Central memory CD8-positive, alpha-beta T cell (primary cell): ENCODE measurements around the gene GPSM1.

Source experiments
- ATAC-seq: fragments of 150-1000 bp; cut with Tn5 transposase; replicated peaks from 2 replicates; pipeline ENCODE4 v1.10.0; 2022; ENCODE audit warnings: mild to moderate bottlenecking, moderate FRiP score, moderate number of reproducible peaks; ENCODE audit not compliant: poor library complexity, severe bottlenecking; ENCODE audit errors: extremely low read depth
- DNase-seq, 2 donors: peaks; one replicate each; pipeline ENCODE4 v3.0.0; 2021; ENCODE audit warnings: low spot score in 2 of 2
- H3K27ac Mint-ChIP-seq: one replicate; pipeline ENCODE4 v1.8.0; 2022; ENCODE audit warnings: low read depth, mild to moderate bottlenecking, moderate library complexity, mixed read lengths
- H3K27me3 Mint-ChIP-seq: one replicate; pipeline ENCODE4 v1.8.0; 2022; ENCODE audit warnings: mixed read lengths
- H3K36me3 Mint-ChIP-seq: one replicate; pipeline ENCODE4 v1.8.0; 2022; ENCODE audit warnings: mild to moderate bottlenecking, moderate library complexity, mixed read lengths; ENCODE audit not compliant: insufficient read depth
- H3K4me1 Mint-ChIP-seq: one replicate; pipeline ENCODE4 v1.8.0; 2022; ENCODE audit warnings: mixed read lengths
- H3K4me3 Mint-ChIP-seq: one replicate; pipeline ENCODE4 v1.8.0; 2022; ENCODE audit warnings: mild to moderate bottlenecking, moderate library complexity, mixed read lengths
- H3K9me3 Mint-ChIP-seq: one replicate; pipeline ENCODE4 v1.8.0; 2022; ENCODE audit warnings: mixed read lengths

The GPSM1 gene

DNA sequence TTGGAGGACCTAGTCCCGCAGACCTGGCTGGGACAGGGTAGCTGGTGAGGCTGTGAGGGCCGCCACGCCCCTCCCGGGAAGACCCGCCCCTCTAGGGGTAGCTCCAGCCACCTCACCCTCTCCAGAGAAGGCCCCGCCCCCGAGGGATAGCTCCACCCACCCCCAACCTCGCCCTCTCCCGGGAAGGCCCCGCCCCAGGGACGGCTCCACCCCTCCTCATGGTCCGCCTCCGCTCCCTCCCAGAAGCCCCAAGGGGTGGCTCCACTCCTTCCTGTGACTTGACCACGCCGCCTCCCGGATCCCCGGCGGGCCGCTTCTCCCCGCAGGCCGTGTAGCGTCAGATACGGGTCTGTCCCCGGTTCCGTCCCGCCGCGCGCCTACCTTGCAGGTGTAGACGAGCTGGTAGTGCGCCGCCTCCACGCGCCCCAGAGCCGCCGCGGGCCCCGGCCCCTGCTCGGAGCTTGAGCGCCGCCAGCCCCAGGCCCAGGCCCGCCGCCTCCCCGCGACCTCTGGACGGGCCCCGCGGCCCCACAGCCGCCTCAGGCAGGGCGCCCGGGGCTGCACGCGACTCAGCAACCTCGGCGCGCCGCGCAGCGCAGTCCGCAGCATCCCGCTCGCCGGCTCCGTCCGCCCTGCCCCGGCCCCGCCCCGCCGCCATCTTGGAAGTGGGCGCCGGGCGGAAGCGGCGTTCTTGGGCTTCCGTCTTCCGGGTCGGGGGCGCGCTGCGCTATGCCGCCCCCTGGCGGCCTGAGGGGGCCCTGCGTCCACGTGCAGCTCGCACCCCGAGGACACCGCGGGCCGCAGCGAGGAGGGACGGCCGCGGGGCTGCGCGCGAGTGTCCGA, 36.0 kb downstream of the GPSM1 start, which contains the start of gene DNLZ:
Gene DNLZ (minus strand): TSS at position 639 of the 843 bp plus-strand sequence. CDS start 30 bp downstream, at position 609.
- H3K27ac Mint-ChIP-seq = no peak within 1 kb of the TSS
- no peaks in the 10 kb centered on the region for H3K27me3 Mint-ChIP-seq
- peaks cover 5% of the 10 kb centered on the region for H3K4me1 Mint-ChIP-seq
- H3K36me3 Mint-ChIP-seq = peaks cover 8% of the 10 kb centered on the region
- peak within 1 kb of the TSS; percentile 74 for H3K4me3 Mint-ChIP-seq
- H3K9me3 Mint-ChIP-seq = no peaks in the 10 kb centered on the region
- DNase-seq (peak; percentile 75 to 82), ATAC-seq (peak; percentile 87)

DNA sequence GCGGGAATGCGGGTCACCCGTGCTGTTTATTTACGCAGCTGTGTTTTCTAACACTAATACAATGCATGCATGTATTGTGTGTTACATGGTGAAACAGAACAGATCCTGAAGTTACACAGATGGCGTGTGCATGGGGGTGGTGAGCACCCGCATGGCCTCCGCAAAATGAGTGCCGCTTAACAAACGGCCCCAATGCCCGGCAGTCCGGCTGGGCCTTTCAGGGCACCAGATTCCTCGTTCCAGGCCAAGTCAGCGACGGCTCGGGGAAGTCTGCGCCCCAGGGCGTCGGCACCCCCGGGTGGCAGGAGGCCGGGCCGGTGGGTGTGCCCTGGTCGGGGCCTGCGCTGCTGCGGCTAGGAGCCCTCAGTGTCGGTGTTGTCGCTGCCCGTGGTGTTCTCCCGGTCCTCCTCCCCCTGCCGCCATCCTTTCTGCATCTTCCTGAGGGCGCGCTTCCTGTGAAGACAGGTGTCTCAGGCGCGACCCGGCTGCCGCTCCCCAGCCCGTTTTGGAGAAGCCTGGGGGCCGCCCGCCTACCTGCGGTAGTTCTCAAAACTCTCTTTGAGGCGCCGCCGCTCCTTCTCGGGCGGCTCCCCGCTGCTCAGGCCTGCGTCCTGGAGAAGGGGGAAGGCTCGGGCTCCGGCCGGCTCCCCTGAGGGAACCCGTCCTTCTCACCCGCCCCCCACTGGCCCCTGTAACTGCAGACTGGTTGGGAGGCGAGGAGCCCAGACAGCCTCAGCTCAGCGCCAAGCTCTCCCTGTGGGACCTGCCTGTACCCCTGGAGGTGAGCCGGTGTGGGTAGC, 36.8 kb downstream of the GPSM1 start:
- Mint-ChIP-seq H3K27me3 (no peaks in the 10 kb centered on the region), H3K4me3 (peak overlapping the region; percentile 74), H3K9me3 (no peaks in the 10 kb centered on the region), H3K27ac (no peak overlapping the region), H3K36me3 (peaks cover 8% of the 10 kb centered on the region), H3K4me1 (peaks cover 5% of the 10 kb centered on the region)
- ATAC-seq = peak; percentile 4
- DNase-seq = no peak

DNA sequence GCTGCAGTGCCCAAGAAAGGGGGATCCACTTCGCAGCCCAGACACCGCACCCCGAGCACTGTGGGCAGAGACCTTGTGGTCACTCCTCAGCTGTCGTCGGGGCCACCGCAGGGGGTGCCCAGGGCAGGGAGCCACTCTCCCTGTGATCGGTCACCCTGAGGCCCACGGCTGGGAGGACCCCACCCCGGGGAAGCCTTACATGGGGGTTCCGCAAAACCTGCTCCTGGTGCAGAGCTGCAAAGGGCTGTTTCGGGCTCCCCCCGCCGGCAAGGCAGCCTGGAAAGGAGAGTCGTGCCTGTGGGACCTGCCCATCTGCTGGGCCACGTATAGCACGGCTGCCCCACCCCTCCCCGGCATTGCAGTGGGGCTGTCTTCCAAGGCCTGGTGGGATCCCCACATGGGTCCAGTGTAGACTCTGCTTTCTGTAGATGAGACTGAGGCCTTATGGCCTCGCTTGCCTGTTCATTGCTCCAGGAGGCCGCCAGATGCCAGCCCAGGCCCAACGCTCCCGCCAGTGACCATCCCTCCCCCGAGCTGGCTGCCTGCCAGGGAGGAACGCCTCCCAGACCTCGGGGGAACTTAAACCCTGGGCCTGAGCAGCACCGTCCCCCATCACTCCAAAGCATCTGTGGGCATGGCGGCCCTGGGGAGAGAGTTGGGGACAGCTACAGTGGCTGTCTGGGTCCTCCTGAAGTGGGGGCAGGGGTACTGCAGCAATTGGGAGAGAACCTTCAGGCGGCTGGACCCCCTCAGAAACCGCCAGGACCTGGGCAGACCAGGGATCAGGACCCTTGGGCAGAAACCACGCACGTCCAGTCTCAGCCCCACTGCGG, 37.8 kb downstream of the GPSM1 start:
- DNase-seq = no peak
- Mint-ChIP-seq H3K27me3 (no peaks in the 10 kb centered on the region), H3K36me3 (peaks cover 8% of the 10 kb centered on the region), H3K27ac (no peak overlapping the region), H3K4me1 (peaks cover 5% of the 10 kb centered on the region), H3K4me3 (no peak overlapping the region), H3K9me3 (no peaks in the 10 kb centered on the region)
- ATAC-seq = no peak

DNA sequence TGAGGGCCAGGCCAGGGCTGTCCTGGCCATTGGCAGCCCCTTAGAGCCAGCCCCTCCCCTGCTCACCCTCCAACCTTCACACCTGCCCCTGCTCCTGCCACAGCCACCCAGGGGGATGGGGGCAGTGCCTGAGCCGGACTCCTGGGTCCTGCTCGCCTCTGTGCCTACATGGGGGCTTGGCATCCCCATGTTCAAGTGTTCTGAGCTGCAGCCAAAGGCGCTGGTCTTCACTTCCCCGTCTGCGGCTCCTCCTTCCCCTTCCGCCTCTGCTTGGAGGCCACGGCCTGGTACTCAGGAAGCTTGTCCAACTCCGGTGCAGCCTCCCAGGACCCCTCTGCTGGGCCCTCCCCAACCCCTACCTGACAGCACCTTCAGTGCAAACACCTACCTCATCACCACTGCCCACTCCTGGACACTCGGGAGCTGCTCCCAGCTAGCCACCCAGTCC, 38.5 kb downstream of the GPSM1 start:
- DNase-seq (no peak), ATAC-seq (no peak)
- no peaks in the 10 kb centered on the region for H3K9me3 Mint-ChIP-seq
- H3K36me3 Mint-ChIP-seq = peaks cover 7% of the 10 kb centered on the region
- H3K27ac Mint-ChIP-seq = no peak overlapping the region
- H3K4me1 Mint-ChIP-seq = peaks cover 5% of the 10 kb centered on the region
- no peak overlapping the region for H3K4me3 Mint-ChIP-seq
- H3K27me3 Mint-ChIP-seq = no peaks in the 10 kb centered on the region

DNA sequence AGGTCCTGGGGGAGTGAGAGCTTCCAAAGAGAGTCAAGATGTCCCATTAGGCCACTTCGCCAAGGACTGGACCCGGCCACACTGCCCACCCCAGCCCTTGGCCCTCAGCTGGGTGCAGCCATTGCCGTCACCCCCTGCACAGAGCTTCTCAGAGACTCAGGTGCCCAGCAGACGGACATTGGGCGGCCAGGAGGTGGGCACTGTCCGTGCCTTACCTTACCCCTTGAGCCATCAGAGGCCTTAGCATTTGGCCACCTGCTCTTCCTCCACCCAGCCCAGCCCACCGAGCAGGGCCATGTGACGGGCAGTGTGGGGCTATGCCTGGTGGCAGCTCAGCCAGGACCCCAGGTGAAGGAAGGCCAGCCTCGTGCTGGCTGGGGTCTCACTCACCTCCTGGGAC, 39.5 kb downstream of the GPSM1 start:
- ATAC-seq (no peak), DNase-seq (no peak)
- no peak overlapping the region for H3K4me3 Mint-ChIP-seq
- peaks cover 5% of the 10 kb centered on the region for H3K4me1 Mint-ChIP-seq
- peaks cover 6% of the 10 kb centered on the region for H3K36me3 Mint-ChIP-seq
- H3K27me3 Mint-ChIP-seq = no peaks in the 10 kb centered on the region
- H3K9me3 Mint-ChIP-seq = no peaks in the 10 kb centered on the region
- no peak overlapping the region for H3K27ac Mint-ChIP-seq

DNA sequence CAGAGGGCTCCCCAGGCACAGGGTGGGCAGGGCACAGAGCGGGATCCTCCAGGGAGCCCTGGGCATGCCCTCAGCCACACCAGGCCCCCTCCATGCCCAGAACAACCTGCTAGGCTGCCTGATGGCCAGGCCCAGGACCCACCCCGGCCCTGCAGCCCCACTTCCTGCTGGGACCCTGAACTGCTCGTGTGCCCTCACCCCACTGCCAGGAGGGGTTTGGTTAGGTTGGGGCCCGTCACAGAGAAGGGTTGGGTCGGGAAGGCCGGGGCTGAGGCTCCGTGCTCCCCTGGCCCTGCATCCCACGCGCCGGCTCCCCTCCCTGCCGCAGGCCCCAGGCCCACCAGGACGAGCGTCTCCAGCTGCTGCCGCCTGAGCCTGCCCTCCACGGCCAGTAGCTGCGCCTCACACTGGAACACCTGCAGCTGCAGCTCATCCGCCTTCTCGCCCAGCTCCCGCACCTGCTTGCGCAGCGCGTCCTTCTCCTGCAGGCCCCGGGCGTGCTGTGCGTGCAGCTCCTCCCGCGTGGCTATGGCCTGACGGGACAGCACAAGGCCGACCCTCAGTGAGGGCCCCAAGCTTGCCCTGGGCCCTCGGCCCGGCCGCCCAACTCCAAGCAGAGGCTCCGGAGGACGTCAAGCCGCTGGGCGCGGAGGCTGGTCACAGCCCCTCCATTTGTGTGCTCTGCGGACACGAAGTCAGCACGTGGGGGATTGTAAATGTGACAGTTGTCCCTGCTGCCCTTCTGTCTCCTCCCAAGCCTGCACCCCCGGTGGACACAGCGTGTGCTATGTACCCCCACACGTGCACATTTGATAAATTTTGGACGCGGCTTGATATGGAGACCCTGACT, 40.2 kb downstream of the GPSM1 start:
- Mint-ChIP-seq H3K27ac (no peak overlapping the region), H3K4me3 (no peak overlapping the region), H3K4me1 (peaks cover 2% of the 10 kb centered on the region), H3K36me3 (peaks cover 5% of the 10 kb centered on the region), H3K9me3 (no peaks in the 10 kb centered on the region), H3K27me3 (no peaks in the 10 kb centered on the region)
- ATAC-seq = no peak
- DNase-seq = no peak

DNA sequence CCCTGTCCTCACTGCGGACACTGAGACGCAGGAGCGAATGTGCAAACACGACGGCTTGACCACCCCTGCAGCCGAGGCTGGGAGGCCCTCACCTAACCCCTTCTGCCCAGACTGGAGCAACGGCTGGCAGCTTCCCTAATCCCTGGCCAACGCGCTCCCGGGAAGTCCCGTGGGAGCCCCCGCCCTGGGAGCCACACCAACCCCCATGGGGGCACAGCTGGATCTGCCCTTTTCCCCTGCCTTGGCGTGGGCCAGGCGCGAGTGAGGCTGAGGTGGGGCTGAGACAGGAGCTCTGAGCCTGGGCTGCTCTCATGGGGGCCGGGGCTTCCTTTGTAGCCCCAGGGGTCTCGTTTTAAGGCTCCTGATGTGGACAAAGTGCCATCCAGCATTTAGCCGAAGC, 40.9 kb downstream of the GPSM1 start:
- ATAC-seq (no peak), DNase-seq (no peak)
- Mint-ChIP-seq H3K9me3 (no peaks in the 10 kb centered on the region), H3K4me3 (no peak overlapping the region), H3K27ac (no peak overlapping the region), H3K27me3 (no peaks in the 10 kb centered on the region), H3K4me1 (no peaks in the 10 kb centered on the region), H3K36me3 (peaks cover 2% of the 10 kb centered on the region)

DNA sequence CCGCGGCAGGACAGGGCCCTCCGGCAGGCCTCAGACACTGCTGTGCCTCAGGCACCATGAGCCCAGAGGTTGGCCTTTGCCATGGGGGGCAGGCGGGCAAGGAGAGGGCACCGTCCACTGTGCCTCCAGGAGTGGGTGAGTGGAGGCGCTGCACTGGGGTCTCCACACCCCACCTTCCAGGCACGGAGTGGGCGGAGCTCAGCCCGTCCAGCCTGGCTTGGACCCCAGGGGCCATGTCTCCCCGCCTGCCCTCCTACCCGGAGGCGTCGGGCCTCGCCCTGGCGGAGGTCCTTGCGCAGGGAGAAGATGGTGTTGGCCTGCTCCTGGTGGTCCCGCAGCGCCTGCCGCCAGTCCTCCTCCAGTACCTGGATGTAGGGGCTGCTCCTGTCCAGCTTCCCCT, 42.7 kb downstream of the GPSM1 start:
- Mint-ChIP-seq H3K4me1 (no peaks in the 10 kb centered on the region), H3K27me3 (no peaks in the 10 kb centered on the region), H3K9me3 (no peaks in the 10 kb centered on the region), H3K36me3 (no peaks in the 10 kb centered on the region), H3K4me3 (no peak overlapping the region), H3K27ac (no peak overlapping the region)
- DNase-seq (no peak), ATAC-seq (no peak)

DNA sequence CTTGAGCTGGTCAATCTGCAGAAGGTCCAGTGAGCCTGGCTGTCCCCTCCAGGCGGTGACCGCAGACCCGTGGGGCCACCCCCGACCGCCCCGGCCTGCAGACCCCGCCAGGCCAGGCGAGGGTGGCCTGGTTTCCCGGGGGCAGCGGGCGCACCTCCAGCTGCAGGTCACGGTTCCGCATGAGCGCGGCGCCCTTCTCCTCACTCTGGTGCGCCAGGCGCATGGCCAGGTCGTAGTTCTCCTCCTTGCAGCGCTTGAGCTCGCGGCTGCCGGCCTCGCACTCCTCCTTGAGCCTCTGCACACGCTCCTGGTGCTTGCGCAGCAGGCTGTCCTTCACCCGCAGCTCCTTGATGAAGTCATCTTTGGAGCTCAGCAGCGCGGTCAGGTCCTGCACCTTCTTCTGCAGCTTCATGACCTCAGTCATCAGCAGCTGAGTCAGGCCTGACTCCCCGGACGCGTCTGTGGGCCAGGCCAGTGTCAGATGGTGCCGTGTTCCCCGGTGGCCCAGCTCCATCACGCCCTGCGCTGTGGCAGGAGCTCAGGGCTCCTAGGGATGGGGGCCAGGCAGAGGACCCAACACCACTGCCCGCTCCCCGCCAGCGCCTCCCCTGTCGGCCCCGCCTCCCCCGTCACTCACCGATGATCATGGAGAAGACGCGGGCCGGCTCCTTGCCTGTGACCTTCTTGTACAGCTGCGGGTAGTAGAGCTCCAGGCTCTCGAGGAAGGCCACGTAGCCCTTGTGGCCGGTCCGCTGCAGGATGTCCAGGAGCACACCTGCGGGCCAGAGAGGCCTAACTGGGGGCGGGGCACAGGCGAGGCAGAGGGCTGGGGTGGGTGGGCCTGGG, 43.6 kb downstream of the GPSM1 start:
- ATAC-seq (no peak), DNase-seq (no peak)
- Mint-ChIP-seq H3K36me3 (no peaks in the 10 kb centered on the region), H3K4me3 (no peak overlapping the region), H3K27me3 (no peaks in the 10 kb centered on the region), H3K27ac (no peak overlapping the region), H3K4me1 (no peaks in the 10 kb centered on the region), H3K9me3 (no peaks in the 10 kb centered on the region)

DNA sequence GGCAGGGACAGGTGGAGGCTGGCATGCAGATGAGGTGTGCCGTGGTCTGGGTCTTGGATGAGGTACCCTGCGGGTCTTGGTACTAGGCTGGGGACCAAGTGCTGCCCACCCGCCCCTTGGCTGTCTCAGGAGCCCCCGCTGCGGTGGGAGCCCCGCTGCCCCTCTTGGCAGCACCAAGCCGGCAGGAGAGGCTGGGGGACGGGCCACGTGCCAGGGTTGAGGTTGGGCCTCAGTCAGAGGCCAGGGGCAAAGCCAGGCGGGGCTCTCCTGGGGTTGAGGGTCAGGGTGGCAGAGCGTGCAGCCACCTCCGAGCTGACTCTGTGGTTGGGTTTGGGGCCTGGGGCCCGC, 44.2 kb downstream of the GPSM1 start:
- no peak for ATAC-seq
- Mint-ChIP-seq H3K27me3 (no peaks in the 10 kb centered on the region), H3K27ac (no peak overlapping the region), H3K4me1 (no peaks in the 10 kb centered on the region), H3K4me3 (no peak overlapping the region), H3K36me3 (no peaks in the 10 kb centered on the region), H3K9me3 (no peaks in the 10 kb centered on the region)
- no peak for DNase-seq

DNA sequence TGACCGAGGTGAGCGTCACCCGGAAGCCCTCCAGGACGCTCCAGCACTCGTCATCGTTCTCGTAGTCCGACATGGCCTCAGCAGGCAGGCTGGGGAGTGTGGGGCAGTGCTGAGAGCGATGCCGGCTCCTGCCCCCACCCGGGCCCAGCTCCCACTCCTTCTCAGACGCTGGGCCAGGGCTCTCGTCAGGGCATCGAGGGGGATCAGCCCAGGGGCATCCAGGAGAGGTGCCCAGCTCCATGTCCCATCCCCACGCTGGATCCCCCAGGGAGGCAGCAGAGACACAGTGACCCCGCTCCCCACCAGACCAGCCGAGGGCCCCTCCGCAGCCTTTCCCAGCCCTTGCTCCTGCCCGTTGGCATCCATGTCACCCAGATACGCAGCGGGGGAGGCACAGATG, 44.7 kb downstream of the GPSM1 start:
- Mint-ChIP-seq H3K27me3 (no peaks in the 10 kb centered on the region), H3K4me1 (no peaks in the 10 kb centered on the region), H3K36me3 (no peaks in the 10 kb centered on the region), H3K9me3 (no peaks in the 10 kb centered on the region), H3K4me3 (no peak overlapping the region), H3K27ac (no peak overlapping the region)
- no peak for DNase-seq
- no peak for ATAC-seq
